ENCODE results near the gene CDK11A.
"Not testable (repeated sequence)": the region's sequence is repeated elsewhere in the genome, so short reads cannot be mapped to it uniquely, and the experiment has no call there.

CDK11A gene

DNA sequence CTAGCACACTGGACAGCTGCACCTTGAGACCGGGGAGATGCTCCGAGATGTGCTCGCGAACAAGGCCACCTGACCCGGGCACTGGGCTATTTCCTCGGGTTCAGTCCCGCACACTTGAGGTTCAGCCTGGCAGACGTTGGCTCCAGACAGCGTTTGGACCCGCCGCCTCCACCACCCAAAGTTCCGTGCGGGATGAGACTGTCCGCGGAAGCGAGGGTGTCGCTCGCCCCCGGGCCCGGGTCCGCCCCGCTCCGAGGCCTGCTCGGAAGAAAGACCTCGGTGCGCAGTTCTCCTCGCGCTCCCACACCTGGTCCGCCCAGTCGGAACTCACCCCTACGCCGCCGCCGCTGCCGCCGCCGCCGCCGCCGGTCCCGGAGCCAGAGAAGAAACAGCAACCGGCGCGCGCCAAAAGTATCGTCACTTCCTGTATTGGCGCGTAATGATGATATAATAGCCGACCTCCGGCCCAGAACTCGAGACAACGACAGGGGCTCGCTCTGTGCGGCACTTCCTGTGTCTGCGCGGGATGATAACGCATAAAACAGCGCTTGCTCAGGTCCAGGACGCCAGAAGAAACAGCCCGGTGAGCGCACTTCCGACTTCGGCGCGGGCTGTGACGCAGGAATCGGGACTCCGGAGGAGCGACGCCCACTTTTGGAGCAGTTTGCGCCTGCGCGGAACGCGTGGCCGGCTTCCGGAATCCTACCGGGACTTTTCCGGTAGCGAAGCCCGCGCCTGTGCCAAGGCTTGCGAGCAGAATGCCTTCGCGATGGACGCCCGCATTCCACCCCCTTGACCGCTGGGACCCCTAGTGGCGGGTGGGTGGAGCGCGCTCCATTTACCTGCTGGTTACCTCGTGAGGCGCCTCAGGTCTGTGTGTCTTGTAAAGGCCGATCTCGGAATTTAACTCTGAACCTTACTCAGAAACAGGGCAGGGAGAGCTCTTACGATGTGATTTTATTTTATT lies 65.3 kb downstream of the CDK11A start, which contains the start of gene CDK11B:
Gene CDK11B (minus strand): TSS at position 422 of the 967 bp plus-strand sequence. CDS start 1,519 bp downstream, outside the sequence.
- TF ChIP-seq, protein P1, sequence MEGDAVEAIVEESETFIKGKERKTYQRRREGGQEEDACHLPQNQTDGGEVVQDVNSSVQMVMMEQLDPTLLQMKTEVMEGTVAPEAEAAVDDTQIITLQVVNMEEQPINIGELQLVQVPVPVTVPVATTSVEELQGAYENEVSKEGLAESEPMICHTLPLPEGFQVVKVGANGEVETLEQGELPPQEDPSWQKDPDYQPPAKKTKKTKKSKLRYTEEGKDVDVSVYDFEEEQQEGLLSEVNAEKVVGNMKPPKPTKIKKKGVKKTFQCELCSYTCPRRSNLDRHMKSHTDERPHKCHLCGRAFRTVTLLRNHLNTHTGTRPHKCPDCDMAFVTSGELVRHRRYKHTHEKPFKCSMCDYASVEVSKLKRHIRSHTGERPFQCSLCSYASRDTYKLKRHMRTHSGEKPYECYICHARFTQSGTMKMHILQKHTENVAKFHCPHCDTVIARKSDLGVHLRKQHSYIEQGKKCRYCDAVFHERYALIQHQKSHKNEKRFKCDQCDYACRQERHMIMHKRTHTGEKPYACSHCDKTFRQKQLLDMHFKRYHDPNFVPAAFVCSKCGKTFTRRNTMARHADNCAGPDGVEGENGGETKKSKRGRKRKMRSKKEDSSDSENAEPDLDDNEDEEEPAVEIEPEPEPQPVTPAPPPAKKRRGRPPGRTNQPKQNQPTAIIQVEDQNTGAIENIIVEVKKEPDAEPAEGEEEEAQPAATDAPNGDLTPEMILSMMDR (IDR thresholded peaks at IDR 0.05; ENCODE audit: low read depth, low read length, missing control alignments): peak; percentile 6

More for the DNA sequence above, 65.3 kb downstream of the CDK11A start, which contains the start of gene CDK11B:
- Histone ChIP-seq H3K36me3 (replicated peaks) (peaks cover 16% of the 10 kb centered on the region), H3K4me3 (ENCODE audit: low read depth, low read length) (peak within 1 kb of the TSS; percentile 68), H3K27ac (peak within 1 kb of the TSS; percentile 84)
- DNase-seq: peak; percentile 99
- H3K27me3 ChIP-seq (replicated peaks); in situ Hi-C loops (cut with HindIII; ENCODE audit: low pct_ligation_motif_present, low sequenced_read_pairs): not testable (repeated sequence)

All from brain microvascular endothelial cell (primary cell).